K562 (cell line): ENCODE results near the gene CLASP1. TPM values are rescaled to one million over a fixed set of nuclear protein-coding genes. Genes with fewer than 3 reads are reported as not detected.

Experiments
- KDM5B ChIP-seq: fragments of 200-600 bp; sonication (generic); IDR thresholded peaks from 2 replicates; pipeline ENCODE4 v1.6.1; 2012; ENCODE audit warnings: low read depth, mild to moderate bottlenecking, moderate library complexity, low read length, control low read depth, inconsistent platforms; ENCODE audit not compliant: insufficient replicate concordance
- NCOA6 ChIP-seq: fragments of 450-650 bp; IDR thresholded peaks from 2 replicates; pipeline ENCODE4 v1.6.1; 2017; ENCODE audit warnings: mild to moderate bottlenecking
- POLR2AphosphoS2 ChIP-seq: IDR thresholded peaks from 2 replicates; pipeline ENCODE4 v1.6.1; 2012; ENCODE audit warnings: low read length, improper control_type of control experiment
- RCOR1 ChIP-seq, 2 experiments: IDR thresholded peaks; 2 replicates each; pipeline ENCODE4 v1.6.1; 2012; ENCODE audit warnings: low read depth in 2 of 2, low read length in 2 of 2, borderline replicate concordance in 1 of 2, improper control_type of control experiment in 1 of 2
- TAF7 ChIP-seq: fragments of 450-650 bp; IDR thresholded peaks from 2 replicates; pipeline ENCODE4 v1.6.1; 2016; ENCODE audit warnings: missing genetic modification characterization, missing compliant biosample characterization
- TAF9B ChIP-seq: fragments of 450-650 bp; IDR thresholded peaks from 2 replicates; pipeline ENCODE4 v1.6.1; 2018; ENCODE audit warnings: mild to moderate bottlenecking; ENCODE audit not compliant: partially characterized antibody
- TEAD4 ChIP-seq, 2 experiments: sonication (generic) in 1 of 2; formaldehyde crosslinking in 1 of 2; IDR thresholded peaks; 2 replicates each; pipeline versions ENCODE4 v1.6.1 to v1.8.0; 2012 to 2022; ENCODE audit warnings: borderline replicate concordance in 1 of 2, inconsistent platforms in 1 of 2, low read length in 1 of 2, mild to moderate bottlenecking in 1 of 2, missing genetic modification reagents in 1 of 2
- YBX1 ChIP-seq: fragments of 450-650 bp; IDR thresholded peaks from 2 replicates; pipeline ENCODE4 v1.7.1; 2016; ENCODE audit warnings: mild to moderate bottlenecking
- ZNF277 ChIP-seq: fragments of 250-450 bp; sonication (Bioruptor Pico); IDR thresholded peaks from 2 replicates; pipeline ENCODE4 v1.8.0; 2022; ENCODE audit warnings: inconsistent platforms, mild to moderate bottlenecking, moderate library complexity, borderline replicate concordance
- ZNF644 ChIP-seq: fragments of 200-800 bp; sonication (Bioruptor generic); IDR thresholded peaks from 2 replicates; pipeline ENCODE4 v1.6.1; 2016; ENCODE audit warnings: low read depth, missing genetic modification characterization, missing compliant biosample characterization
- polyA plus RNA-seq, 8 experiments: library from polyadenylated mRNA; depleted of rRNA in 4 of 8; stranded (reverse) in 5 of 8; unstranded in 3 of 8; fragments of >200 nt; fragmentation: Nextera tagmentation in 2 of 8; fragmentation: Illumina TruSeq in 1 of 8; extraction: Ambion mirVana in 2 of 8; extraction: Trizol in 1 of 8; gene quantifications; 2 replicates each; pipeline versions ENCODE4 v1.2.1 to v1.2.3, GENCODE V29; 2011 to 2014; ENCODE audit warnings: inconsistent platforms in 1 of 8, missing spikeins in 1 of 8
- total RNA-seq, 7 experiments: library from RNA; depleted of rRNA in 6 of 7; stranded (reverse); fragments of >200 nt in 6 of 7; fragmentation: Illumina TruSeq in 2 of 7; extraction: Trizol in 2 of 7; gene quantifications; 2 replicates each; pipeline versions ENCODE4 v1.2.1 to v1.2.3, GENCODE V29; 2011 to 2021; ENCODE audit warnings: low replicate concordance in 1 of 7
- TF ChIP-seq, protein P1 (sequence below): fragments of 450-650 bp; IDR thresholded peaks from 2 replicates; pipeline ENCODE4 v1.6.1; 2016; ENCODE audit warnings: mild to moderate bottlenecking, moderate library complexity
- TF ChIP-seq, protein P2 (sequence below): sonication (generic); formaldehyde crosslinking; IDR thresholded peaks from 2 replicates; pipeline ENCODE4 v1.5.0; 2020; ENCODE audit warnings: missing genetic modification reagents

The CLASP1 gene
- total and polyA plus RNA-seq, 9 of the 15 experiments (the other 6 are each of a cell fraction or from before 2014, with no cell fraction given) = 1.7 to 40.3 (median 20.7) TPM

DNA sequence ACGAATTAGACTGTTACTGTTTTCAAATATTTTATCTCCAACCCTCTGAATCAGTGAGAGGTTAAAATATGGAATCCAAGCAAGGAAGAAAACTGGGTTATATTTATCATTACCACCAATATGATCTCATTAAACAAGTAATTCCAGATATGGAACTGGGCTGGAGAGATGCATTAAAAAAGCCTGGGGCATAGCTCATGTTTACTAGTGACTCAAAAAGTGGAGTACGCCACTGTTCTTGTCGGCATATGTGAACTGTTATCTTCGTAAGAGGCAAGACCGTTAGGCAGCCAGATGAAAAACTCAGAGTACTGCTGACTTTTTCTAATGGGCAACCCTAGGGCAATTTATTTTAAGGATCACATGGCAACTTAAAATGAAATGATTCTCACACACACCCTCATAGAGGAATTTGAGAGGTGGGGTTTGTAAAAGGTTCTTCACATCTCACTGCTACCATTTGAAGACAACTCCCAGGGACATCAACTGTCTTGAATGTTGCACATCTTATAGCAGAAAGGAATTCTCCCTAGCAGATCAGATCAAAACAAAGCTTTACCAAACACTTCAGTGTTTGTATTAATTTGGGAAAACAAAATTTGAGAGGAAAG, 259.1 kb downstream of the CLASP1 start (continued):
- TF ChIP-seq, protein P1, sequence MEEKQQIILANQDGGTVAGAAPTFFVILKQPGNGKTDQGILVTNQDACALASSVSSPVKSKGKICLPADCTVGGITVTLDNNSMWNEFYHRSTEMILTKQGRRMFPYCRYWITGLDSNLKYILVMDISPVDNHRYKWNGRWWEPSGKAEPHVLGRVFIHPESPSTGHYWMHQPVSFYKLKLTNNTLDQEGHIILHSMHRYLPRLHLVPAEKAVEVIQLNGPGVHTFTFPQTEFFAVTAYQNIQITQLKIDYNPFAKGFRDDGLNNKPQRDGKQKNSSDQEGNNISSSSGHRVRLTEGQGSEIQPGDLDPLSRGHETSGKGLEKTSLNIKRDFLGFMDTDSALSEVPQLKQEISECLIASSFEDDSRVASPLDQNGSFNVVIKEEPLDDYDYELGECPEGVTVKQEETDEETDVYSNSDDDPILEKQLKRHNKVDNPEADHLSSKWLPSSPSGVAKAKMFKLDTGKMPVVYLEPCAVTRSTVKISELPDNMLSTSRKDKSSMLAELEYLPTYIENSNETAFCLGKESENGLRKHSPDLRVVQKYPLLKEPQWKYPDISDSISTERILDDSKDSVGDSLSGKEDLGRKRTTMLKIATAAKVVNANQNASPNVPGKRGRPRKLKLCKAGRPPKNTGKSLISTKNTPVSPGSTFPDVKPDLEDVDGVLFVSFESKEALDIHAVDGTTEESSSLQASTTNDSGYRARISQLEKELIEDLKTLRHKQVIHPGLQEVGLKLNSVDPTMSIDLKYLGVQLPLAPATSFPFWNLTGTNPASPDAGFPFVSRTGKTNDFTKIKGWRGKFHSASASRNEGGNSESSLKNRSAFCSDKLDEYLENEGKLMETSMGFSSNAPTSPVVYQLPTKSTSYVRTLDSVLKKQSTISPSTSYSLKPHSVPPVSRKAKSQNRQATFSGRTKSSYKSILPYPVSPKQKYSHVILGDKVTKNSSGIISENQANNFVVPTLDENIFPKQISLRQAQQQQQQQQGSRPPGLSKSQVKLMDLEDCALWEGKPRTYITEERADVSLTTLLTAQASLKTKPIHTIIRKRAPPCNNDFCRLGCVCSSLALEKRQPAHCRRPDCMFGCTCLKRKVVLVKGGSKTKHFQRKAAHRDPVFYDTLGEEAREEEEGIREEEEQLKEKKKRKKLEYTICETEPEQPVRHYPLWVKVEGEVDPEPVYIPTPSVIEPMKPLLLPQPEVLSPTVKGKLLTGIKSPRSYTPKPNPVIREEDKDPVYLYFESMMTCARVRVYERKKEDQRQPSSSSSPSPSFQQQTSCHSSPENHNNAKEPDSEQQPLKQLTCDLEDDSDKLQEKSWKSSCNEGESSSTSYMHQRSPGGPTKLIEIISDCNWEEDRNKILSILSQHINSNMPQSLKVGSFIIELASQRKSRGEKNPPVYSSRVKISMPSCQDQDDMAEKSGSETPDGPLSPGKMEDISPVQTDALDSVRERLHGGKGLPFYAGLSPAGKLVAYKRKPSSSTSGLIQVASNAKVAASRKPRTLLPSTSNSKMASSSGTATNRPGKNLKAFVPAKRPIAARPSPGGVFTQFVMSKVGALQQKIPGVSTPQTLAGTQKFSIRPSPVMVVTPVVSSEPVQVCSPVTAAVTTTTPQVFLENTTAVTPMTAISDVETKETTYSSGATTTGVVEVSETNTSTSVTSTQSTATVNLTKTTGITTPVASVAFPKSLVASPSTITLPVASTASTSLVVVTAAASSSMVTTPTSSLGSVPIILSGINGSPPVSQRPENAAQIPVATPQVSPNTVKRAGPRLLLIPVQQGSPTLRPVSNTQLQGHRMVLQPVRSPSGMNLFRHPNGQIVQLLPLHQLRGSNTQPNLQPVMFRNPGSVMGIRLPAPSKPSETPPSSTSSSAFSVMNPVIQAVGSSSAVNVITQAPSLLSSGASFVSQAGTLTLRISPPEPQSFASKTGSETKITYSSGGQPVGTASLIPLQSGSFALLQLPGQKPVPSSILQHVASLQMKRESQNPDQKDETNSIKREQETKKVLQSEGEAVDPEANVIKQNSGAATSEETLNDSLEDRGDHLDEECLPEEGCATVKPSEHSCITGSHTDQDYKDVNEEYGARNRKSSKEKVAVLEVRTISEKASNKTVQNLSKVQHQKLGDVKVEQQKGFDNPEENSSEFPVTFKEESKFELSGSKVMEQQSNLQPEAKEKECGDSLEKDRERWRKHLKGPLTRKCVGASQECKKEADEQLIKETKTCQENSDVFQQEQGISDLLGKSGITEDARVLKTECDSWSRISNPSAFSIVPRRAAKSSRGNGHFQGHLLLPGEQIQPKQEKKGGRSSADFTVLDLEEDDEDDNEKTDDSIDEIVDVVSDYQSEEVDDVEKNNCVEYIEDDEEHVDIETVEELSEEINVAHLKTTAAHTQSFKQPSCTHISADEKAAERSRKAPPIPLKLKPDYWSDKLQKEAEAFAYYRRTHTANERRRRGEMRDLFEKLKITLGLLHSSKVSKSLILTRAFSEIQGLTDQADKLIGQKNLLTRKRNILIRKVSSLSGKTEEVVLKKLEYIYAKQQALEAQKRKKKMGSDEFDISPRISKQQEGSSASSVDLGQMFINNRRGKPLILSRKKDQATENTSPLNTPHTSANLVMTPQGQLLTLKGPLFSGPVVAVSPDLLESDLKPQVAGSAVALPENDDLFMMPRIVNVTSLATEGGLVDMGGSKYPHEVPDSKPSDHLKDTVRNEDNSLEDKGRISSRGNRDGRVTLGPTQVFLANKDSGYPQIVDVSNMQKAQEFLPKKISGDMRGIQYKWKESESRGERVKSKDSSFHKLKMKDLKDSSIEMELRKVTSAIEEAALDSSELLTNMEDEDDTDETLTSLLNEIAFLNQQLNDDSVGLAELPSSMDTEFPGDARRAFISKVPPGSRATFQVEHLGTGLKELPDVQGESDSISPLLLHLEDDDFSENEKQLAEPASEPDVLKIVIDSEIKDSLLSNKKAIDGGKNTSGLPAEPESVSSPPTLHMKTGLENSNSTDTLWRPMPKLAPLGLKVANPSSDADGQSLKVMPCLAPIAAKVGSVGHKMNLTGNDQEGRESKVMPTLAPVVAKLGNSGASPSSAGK = no peak
- TF ChIP-seq TEAD4 (IDR thresholded peaks at IDR 0.05; ENCODE audit: low read length) (no peak), TEAD4 (CRISPR knock-in tag; IDR thresholded peaks at IDR 0.05; ENCODE audit: borderline replicate concordance) (no peak), POLR2AphosphoS2 (no peak), YBX1 (no peak), TAF9B (no peak), ZNF277 (CRISPR knock-in tag) (no peak), RCOR1 (IDR thresholded peaks at IDR 0.05; ENCODE audit: borderline replicate concordance in 1 of 2, low read depth in 2 of 2, low read length in 2 of 2) (no peak), NCOA6 (no peak), TAF7 (no peak), KDM5B (no peak), ZNF644 (tag) (no peak)
- TF ChIP-seq, protein P2, sequence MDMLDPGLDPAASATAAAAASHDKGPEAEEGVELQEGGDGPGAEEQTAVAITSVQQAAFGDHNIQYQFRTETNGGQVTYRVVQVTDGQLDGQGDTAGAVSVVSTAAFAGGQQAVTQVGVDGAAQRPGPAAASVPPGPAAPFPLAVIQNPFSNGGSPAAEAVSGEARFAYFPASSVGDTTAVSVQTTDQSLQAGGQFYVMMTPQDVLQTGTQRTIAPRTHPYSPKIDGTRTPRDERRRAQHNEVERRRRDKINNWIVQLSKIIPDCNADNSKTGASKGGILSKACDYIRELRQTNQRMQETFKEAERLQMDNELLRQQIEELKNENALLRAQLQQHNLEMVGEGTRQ = no peak
